IPS-15b (cell line): ENCODE data around the gene STXBP2.
A peak's percentile ranks its signal among the peaks of the same experiment; 100 is the strongest.

Experiments
- H3K27me3 ChIP-seq: one replicate; pipeline ENCODE4 v1.6.1; 2013; ENCODE audit warnings: low read length; ENCODE audit not compliant: control insufficient read depth, insufficient read depth
- H3K36me3 ChIP-seq: one replicate; pipeline ENCODE4 v1.6.1; 2013; ENCODE audit warnings: low read length; ENCODE audit not compliant: control insufficient read depth, insufficient read depth
- H3K4me1 ChIP-seq: one replicate; pipeline ENCODE4 v1.6.1; 2013; ENCODE audit warnings: mild to moderate bottlenecking, low read length; ENCODE audit not compliant: control insufficient read depth, insufficient read depth
- H3K4me3 ChIP-seq: one replicate; pipeline ENCODE4 v1.5.1; 2013; ENCODE audit warnings: low read depth, low read length
- H3K9ac ChIP-seq: one replicate; pipeline ENCODE4 v1.6.1; 2013; ENCODE audit warnings: low read depth, mild to moderate bottlenecking, low read length
- H3K9me3 ChIP-seq: one replicate; pipeline ENCODE4 v1.6.1; 2013; ENCODE audit warnings: mild to moderate bottlenecking, low read length; ENCODE audit not compliant: control insufficient read depth, insufficient read depth

Gene STXBP2

DNA sequence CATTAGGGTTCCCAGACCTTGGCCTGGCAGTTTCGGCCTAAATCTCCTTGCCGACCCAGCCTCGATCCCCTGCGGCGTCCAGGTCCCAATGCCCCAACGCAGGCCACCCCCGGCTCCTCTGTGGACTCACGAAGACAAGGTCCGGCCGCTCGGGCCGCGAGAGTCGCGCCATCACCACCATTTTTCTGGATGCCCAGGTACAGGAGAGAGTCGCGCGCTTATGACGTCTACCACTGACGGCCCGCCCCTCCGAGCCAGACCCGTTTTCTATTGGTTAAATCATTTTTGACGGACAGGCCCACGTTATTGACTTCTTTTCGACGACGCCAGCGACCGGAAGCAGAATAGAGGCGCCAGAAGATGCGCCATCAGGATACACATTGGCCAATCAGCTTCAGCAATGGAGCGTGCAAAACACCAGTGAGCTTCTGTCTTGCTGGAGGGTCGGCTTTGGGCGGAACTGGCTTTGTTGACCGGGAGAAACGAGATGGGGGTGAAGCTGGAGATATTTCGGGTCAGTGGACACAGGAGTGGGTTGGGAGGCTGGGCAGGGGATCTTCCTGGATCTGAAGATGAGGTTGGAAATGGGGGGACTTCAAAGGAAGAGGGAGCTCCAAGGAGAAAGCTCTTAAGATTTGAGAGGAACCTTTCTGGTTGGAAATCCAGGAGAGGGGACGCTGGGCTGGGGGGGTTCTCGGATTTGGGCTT, 7.4 kb upstream of the STXBP2 start, which contains the start of the genes PET100 and XAB2:
Gene PET100 (plus strand): TSS at position 447 of the 708 bp plus-strand sequence. CDS start 41 bp downstream, at position 488.
Gene XAB2 (minus strand): TSS at position 199 of the 708 bp plus-strand sequence. CDS start 18 bp downstream, at position 181.
- Histone ChIP-seq H3K9me3 (no peaks in the 10 kb centered on the region), H3K4me1 (peaks cover 2% of the 10 kb centered on the region), H3K4me3 (peak within 1 kb of the TSS; percentile 100), H3K9ac (peak within 1 kb of the TSS; percentile 95), H3K36me3 (peaks cover 17% of the 10 kb centered on the region), H3K27me3 (no peaks in the 10 kb centered on the region)

DNA sequence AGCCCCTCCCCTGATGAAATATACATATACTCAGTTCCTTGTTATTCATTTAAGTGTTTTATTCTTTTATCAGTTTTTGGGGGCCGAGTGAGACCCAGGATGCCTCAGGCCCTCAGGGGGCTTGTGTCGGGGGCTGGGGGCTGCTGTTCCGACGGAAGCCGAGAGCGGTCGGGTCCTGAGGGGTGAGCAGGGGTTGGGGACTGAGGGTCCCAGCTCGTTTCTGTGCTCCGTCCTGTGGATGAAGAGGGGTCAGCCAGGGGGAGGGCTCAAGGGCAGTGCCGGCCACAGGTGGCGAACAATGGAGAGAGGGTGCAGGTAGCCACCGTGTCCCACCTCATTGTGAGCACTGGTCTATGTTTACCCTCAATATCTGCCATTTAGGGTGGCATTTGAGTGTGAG, 5.3 kb upstream of the STXBP2 start:
- H3K9me3 ChIP-seq, result no peaks in the 10 kb centered on the region
- peaks cover 5% of the 10 kb centered on the region for H3K36me3 ChIP-seq
- peaks cover 20% of the 10 kb centered on the region for H3K27me3 ChIP-seq
- no peak overlapping the region for H3K9ac ChIP-seq
- peaks cover 2% of the 10 kb centered on the region for H3K4me1 ChIP-seq
- no peak overlapping the region for H3K4me3 ChIP-seq

DNA sequence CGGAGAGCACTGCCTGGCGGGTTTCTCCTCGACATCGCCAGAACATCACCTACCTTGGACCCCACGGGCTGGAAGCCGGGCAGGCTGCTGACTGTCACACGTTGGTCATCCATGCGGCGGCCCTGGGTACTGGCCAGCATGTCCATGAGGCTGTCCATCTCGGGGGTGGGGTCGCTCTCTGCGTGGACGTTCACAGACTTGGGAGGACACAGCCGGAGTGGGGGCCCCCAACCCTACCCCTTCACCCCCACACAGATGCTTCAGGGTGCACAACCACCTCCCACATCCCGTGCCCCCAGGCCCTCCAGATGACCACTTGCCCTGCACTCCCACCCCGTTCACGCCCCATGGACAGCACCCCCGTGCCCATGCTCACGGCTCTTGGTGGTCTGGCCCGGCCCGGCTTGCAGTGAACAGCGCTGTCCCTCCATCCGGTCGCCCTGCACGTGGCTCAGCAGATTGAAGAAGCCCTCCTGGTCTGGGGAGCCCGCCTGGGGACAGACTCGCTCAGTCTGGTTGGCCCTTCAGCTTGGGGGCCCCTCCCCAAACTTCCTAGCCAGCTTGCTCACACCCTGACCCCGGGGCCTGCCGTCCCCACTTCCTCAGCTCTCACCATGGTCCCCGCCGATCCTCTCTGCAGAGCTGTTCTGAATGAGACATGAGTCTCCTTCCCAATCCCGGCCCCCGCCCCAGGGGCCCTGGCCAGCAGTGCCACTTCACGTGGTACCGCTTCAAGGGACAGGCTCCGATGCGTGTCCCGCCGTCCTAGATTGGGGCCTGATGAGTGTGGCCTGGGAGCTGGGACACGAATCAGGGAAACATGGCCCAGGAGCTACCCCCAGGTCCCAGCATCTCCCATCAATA, 4.3 kb upstream of the STXBP2 start:
- Histone ChIP-seq H3K4me3 (no peak overlapping the region), H3K9me3 (no peaks in the 10 kb centered on the region), H3K4me1 (peaks cover 2% of the 10 kb centered on the region), H3K27me3 (peaks cover 21% of the 10 kb centered on the region), H3K9ac (no peak overlapping the region), H3K36me3 (peaks cover 2% of the 10 kb centered on the region)

DNA sequence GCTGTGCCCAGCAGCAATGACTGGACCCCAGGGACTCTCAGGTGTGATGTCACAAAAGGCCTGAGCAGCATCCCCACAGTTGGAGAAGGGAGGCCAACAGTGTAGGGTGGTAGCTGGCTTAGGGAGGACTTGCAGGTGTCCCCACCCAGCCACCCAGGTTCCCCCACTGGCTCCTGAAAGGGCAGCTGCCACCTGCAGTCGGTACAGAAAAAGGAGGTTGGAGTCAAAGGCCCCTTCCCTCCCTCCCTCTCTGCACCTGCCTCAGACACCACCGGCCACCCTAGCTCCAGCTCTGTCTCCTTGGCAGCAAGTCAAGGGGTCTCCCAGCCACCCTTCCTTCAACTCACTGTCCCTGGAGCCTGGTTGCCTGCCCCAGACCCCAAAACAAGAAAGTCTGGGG, 3.2 kb upstream of the STXBP2 start, which contains the start of gene PCP2:
Gene PCP2 (minus strand): TSS at position 22 of the 400 bp plus-strand sequence. CDS start 262 bp downstream, outside the sequence.
- Histone ChIP-seq H3K4me1 (peaks cover 2% of the 10 kb centered on the region), H3K27me3 (peaks cover 21% of the 10 kb centered on the region), H3K9ac (no peak within 1 kb of the TSS), H3K9me3 (no peaks in the 10 kb centered on the region), H3K36me3 (peaks cover 2% of the 10 kb centered on the region), H3K4me3 (no peak within 1 kb of the TSS)

DNA sequence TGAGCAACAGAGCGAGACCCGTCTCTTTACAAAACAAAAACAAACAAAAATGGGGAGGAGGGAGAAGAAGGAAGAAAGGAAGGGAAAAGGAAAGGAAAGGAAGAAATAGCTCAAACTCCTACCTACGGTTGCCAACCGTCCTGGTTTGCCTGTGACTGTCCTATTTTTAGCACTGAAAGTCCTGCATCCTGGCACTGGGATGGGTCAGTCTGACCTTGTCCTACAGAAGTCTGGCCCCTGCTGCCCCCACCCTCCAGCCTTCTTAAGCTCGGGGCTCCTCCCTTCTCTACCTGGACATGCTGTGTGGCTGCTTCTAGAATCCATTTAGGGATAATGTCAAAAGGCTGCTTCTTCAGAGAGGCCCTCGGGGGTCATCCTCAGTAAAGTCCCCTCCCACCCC, 1.2 kb upstream of the STXBP2 start:
- no peak overlapping the region for H3K4me3 ChIP-seq
- no peaks in the 10 kb centered on the region for H3K4me1 ChIP-seq
- peaks cover 21% of the 10 kb centered on the region for H3K27me3 ChIP-seq
- no peak overlapping the region for H3K9ac ChIP-seq
- no peaks in the 10 kb centered on the region for H3K9me3 ChIP-seq
- peaks cover 2% of the 10 kb centered on the region for H3K36me3 ChIP-seq

DNA sequence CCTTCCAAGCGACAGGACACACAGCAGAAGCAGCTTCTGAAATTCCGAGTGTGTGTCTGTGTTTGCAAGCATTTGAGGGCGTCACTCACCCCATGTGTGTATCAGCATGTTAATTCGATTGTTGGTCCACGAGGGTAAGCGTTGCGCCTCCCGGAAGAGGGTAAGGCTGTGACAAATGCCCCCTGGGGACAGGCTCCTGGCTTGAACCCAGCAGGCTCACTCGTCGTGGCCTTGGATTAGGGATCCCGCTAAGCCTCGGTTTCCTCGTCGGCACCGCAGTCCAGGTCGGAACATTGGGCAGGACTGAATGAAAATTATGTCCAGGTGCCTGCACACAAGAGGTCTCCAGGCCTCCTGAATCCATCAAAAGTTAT, 606 bp upstream of the STXBP2 start:
- Histone ChIP-seq H3K27me3 (peaks cover 21% of the 10 kb centered on the region), H3K9ac (no peak overlapping the region), H3K9me3 (no peaks in the 10 kb centered on the region), H3K4me3 (peak overlapping the region; percentile 47), H3K36me3 (peaks cover 2% of the 10 kb centered on the region), H3K4me1 (no peaks in the 10 kb centered on the region)

DNA sequence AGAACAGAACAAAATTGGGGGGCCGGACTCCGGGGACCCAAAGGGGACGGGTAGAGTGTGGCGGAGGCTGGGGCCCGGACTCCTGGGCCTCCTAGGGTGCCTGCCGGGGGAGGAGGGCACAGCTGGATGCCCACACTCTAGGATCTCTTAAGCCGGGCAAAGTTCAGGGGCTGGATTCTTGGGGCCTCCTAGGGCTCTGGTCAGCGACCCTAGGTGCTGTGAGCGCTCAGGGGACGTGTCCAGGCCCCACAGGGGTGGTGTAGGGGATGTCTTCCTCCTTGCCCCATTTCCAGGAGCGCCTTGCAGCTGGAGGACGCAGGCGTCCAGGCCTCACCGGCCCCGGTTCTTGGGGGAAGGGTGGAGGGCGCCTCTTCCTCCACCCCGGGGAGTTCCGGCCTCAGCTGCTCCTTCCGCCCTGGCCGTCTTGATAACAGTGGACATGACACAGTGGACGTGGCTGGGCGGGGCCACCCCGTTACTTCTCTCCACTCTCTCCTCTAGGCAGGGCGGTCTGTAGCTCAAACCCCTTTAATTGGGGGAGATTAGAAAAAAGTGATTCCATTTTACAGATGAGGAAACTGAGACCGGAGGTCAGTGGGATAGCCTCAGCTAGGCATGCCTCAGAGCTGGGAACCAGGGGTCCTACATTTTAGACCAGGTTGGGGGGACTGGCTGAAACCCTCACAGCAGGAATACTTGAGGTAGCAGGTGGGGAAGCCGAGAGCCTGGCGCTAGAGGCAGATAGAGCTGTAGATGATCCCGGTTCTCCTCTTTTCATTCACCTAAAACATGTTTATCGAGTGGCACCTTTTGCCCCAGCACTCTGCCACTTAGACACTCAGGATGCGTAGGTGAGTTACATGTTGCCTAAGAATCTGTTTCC, 705 bp downstream of the STXBP2 start:
- Histone ChIP-seq H3K4me3 (peak overlapping the region; percentile 75), H3K4me1 (no peaks in the 10 kb centered on the region), H3K9ac (peak overlapping the region; percentile 54), H3K9me3 (no peaks in the 10 kb centered on the region), H3K27me3 (peaks cover 21% of the 10 kb centered on the region), H3K36me3 (peaks cover 6% of the 10 kb centered on the region)

DNA sequence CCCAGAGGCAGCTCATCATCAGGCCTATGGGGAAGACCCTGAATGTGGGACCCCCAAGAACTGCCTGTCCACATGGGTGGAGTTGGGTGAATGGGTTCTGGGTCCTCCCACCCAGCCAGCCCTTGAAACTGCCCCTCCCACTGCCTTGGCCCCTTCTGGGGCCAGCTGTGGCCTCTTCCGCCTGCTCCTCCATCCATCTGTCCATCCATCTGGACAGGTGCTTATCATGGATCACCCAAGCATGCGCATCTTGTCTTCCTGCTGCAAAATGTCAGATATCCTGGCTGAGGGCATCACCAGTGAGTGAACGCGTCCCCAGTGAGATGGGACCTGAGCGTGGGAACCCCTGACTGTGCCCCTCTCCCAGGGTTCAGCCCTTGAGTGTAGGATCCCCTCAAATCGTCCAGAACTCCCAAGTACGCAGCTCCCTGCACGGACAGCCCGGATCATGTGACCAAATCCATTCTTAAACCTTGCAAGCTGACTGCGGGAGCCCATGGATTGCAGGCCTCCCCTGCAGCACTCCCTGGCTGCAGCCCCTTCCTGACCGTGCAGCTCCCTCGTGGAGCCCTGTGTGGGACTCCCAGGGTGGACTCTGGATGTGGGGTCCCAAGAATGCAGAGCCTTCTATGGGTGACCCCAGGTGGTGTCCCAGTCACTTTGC, 2.0 kb downstream of the STXBP2 start:
- H3K4me3 ChIP-seq, result no peak overlapping the region
- H3K36me3 ChIP-seq, result peaks cover 6% of the 10 kb centered on the region
- no peaks in the 10 kb centered on the region for H3K9me3 ChIP-seq
- no peaks in the 10 kb centered on the region for H3K4me1 ChIP-seq
- peaks cover 21% of the 10 kb centered on the region for H3K27me3 ChIP-seq
- H3K9ac ChIP-seq, result no peak overlapping the region

DNA sequence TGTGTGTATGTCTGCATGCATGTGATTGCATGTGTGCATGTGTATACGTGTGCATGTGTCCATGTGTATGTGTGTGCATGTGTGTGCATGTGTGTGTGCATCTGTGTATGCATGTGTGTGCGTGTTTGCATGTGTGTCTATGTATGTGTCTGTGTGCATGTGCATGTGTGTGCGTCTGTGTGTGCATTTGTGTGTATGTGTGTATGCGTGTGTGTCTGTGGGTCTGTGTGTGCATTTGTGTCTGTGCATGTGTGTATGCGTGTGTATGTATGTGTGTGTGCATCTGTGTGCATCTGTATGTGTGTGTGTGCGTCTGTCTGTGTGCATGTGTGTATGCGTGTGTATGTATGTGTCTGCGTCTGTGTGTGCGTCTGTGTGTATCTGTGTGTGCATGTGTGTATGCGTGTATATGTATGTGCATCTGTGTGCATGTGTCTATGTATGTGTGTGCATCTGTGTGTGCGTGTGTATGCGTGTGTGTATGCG, 3.0 kb downstream of the STXBP2 start:
- H3K36me3 ChIP-seq, result peaks cover 9% of the 10 kb centered on the region
- H3K4me1 ChIP-seq, result no peaks in the 10 kb centered on the region
- H3K9me3 ChIP-seq, result no peaks in the 10 kb centered on the region
- H3K27me3 ChIP-seq, result peaks cover 18% of the 10 kb centered on the region
- H3K9ac ChIP-seq, result no peak overlapping the region
- H3K4me3 ChIP-seq, result no peak overlapping the region

DNA sequence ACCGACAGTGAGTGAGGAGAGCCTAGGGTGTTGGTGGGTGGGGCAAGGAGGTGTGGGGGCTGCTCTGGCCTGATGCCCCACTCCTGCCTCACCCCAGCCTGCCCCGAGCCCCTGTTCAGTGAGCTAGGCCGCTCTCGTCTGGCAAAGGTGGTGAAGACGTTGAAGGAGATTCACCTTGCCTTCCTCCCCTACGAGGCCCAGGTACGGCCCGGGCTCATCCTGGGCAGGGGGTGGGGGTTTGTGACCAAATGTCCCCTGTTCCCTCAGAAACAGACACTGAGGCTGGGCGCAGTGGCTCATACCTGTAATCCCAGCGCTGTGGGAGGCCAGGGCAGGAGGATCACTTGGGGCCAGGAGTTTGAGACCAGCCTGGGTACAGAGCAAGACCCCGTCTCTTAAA, 3.9 kb downstream of the STXBP2 start:
- H3K9ac ChIP-seq, result no peak overlapping the region
- H3K4me1 ChIP-seq, result no peaks in the 10 kb centered on the region
- H3K27me3 ChIP-seq, result peaks cover 9% of the 10 kb centered on the region
- H3K4me3 ChIP-seq, result no peak overlapping the region
- H3K36me3 ChIP-seq, result peaks cover 9% of the 10 kb centered on the region
- H3K9me3 ChIP-seq, result no peaks in the 10 kb centered on the region
